Colonic mucosa (tissue), 4 donors: ENCODE data around the gene KRTAP4-16. TPM values are rescaled to one million over a fixed set of nuclear protein-coding genes. Genes with fewer than 3 reads are reported as not detected.
"Not testable (repeated sequence)": the region's sequence is repeated elsewhere in the genome, so short reads cannot be mapped to it uniquely, and the experiment has no call there.

Source experiments
- DNase-seq: peaks from one replicate; pipeline ENCODE4 v3.0.0-alpha.2; 2020
- H3K27ac ChIP-seq: fragments of 200-600 bp; one replicate; pipeline ENCODE4 v1.8.0; 2021
- H3K27me3 ChIP-seq: fragments of 200-600 bp; one replicate; pipeline ENCODE4 v1.8.0; 2021
- H3K36me3 ChIP-seq: fragments of 200-600 bp; one replicate; pipeline ENCODE4 v1.8.0; 2021
- H3K4me1 ChIP-seq: fragments of 200-600 bp; one replicate; pipeline ENCODE4 v1.8.0; 2021; ENCODE audit warnings: mild to moderate bottlenecking
- H3K4me3 ChIP-seq: fragments of 200-600 bp; one replicate; pipeline ENCODE4 v1.8.0; 2021
- H3K9ac ChIP-seq, 2 donors: one replicate each; pipeline ENCODE4 v1.7.0; 2013; ENCODE audit warnings: control low read depth in 2 of 2, low read depth in 2 of 2, low read length in 2 of 2
- H3K9me3 ChIP-seq: fragments of 200-600 bp; one replicate; pipeline ENCODE4 v1.8.0; 2021
- intact Hi-C: fragments of 100-400 bp; cut with DNase I; formaldehyde crosslinking; loops from one replicate; pipeline ENCODE4 v1.14.1; 2022
- total RNA-seq, 2 donors: library from RNA; stranded (reverse); fragmentation: NEBNext Ultra II Directional in 1 of 2; extraction: Animal tissue kit (Norgen Biotek cat#: 25700) in 1 of 2; gene quantifications; one replicate each; pipeline ENCODE4 v1.2.1, GENCODE V29; 2021
- TF ChIP-seq, protein P1 (sequence below): fragments of 200-600 bp; IDR thresholded peaks from one replicate; pipeline ENCODE4 v1.8.0; 2022; ENCODE audit warnings: antibody characterized with exemption, mild to moderate bottlenecking
- donor health status: healthy.
- donor health status: DM: no; HTN: no; CAD: no.
- donor health status: DM: no; HTN: no; CAD: no.

The KRTAP4-16 gene
- total RNA-seq, 2 donors from 2014 or later: not detected

DNA sequence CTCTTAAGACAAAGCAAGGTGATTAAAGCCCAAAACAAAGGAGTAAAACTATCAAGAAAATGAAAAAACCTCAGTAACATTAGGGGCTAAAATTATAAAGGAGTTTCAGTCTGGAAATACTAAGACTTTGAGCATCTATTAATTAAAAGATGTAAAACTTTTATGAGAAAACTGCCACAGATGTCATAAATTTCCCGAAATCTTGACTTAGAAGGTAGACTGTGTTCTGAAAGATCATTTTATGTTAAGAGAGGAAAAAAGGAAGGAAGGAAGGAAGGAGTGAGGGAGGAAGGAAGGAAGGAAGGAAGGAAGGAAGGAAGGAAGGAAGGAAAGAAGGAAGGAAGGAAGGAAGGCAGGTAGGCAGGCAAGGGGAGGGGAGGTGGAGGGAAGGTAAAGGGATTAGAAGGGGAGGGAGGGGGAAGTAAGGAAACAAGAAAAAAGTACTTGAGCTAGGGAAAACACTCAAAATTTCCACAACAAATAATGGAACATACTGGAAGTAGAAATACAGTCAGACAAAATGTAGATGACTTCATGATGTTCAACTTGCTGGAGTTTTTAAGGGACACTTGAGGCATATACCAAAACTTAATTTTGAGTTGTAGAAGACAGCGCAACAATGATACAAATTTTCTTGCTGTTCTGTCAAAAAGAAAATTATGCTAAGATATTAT lies 45.7 kb upstream of the KRTAP4-16 start:
- Histone ChIP-seq H3K36me3 (no peaks in the 10 kb centered on the region), H3K9ac (no peak overlapping the region), H3K9me3 (no peaks in the 10 kb centered on the region), H3K27ac (no peak overlapping the region), H3K4me3 (no peak overlapping the region), H3K4me1 (no peaks in the 10 kb centered on the region), H3K27me3 (no peaks in the 10 kb centered on the region)
- no peak for DNase-seq
- intact Hi-C loops: no loop called here
- TF ChIP-seq, protein P1, sequence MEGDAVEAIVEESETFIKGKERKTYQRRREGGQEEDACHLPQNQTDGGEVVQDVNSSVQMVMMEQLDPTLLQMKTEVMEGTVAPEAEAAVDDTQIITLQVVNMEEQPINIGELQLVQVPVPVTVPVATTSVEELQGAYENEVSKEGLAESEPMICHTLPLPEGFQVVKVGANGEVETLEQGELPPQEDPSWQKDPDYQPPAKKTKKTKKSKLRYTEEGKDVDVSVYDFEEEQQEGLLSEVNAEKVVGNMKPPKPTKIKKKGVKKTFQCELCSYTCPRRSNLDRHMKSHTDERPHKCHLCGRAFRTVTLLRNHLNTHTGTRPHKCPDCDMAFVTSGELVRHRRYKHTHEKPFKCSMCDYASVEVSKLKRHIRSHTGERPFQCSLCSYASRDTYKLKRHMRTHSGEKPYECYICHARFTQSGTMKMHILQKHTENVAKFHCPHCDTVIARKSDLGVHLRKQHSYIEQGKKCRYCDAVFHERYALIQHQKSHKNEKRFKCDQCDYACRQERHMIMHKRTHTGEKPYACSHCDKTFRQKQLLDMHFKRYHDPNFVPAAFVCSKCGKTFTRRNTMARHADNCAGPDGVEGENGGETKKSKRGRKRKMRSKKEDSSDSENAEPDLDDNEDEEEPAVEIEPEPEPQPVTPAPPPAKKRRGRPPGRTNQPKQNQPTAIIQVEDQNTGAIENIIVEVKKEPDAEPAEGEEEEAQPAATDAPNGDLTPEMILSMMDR: no peak

DNA sequence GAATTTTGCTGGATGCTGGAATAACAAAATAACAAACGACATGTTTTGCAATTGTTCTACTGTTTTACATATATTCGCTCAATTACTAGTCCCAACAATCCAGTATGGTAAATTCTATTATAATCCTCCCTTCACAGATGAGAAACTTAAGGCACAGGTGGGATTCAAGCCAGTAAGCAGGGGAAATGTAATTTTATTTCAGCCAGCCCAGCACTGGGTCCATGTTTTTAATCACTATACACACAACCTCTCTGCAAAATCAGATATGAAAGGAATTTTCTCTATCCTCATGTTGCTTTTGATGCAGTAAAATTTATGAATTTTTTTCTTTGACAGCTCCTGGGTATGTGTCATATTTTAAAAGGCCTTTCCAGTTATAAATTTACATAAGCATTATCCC lies 43.3 kb upstream of the KRTAP4-16 start:
- Histone ChIP-seq H3K9me3 (no peaks in the 10 kb centered on the region), H3K4me3 (no peak overlapping the region), H3K9ac (no peak overlapping the region), H3K4me1 (no peaks in the 10 kb centered on the region), H3K36me3 (no peaks in the 10 kb centered on the region), H3K27ac (no peak overlapping the region), H3K27me3 (no peaks in the 10 kb centered on the region)
- no peak for DNase-seq
- intact Hi-C loops: no loop called here
- TF ChIP-seq, protein P1: no peak

DNA sequence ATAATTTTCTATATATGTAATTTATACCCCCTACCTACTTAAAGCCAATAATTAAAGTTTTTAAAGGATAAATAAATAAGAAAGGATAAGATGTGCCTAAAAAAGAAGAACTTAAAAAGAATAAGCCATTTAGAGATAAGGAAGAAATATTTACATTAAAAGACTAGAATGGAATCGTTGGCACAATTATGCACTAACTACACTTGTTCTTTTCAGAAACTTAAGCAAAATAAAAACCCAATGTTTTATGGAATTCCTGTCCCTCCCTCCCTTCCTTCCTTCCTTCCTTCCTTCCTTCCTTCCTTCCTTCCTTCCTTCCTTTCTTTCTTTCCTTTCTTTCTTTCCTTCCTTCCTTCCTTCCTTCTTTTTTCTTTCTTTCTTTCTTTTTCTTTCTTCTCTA lies 42.8 kb upstream of the KRTAP4-16 start:
- Histone ChIP-seq H3K9ac (no peak overlapping the region), H3K9me3 (no peaks in the 10 kb centered on the region), H3K4me1 (no peaks in the 10 kb centered on the region), H3K27ac (no peak overlapping the region), H3K4me3 (no peak overlapping the region), H3K36me3 (no peaks in the 10 kb centered on the region), H3K27me3 (no peaks in the 10 kb centered on the region)
- intact Hi-C loops: no loop called here
- no peak for DNase-seq
- TF ChIP-seq, protein P1: no peak

DNA sequence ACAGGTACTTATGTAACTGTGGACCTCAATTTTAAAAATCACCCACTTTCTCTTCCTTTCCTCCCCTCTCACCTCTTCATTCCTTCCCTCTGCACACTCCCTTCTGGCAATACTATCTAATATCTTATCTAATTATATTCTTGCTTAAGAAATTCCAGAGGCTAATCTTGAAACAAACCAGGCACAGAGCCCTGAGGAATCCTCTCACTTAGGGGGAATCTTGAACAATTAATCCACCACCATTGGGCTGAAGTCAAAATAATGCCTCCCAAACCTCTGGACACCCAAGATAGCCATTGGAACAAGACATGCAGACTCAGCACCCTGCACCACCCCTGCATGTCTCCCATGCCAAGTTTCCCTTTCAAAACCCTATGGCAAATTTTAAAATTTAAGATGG lies 39.4 kb upstream of the KRTAP4-16 start:
- H3K27me3 ChIP-seq: no peaks in the 10 kb centered on the region
- H3K4me3 ChIP-seq: no peak overlapping the region
- no peak overlapping the region for H3K27ac ChIP-seq
- no peak for DNase-seq
- no peaks in the 10 kb centered on the region for H3K36me3 ChIP-seq
- H3K4me1 ChIP-seq: no peaks in the 10 kb centered on the region
- H3K9ac ChIP-seq: no peak overlapping the region
- TF ChIP-seq, protein P1: no peak
- no peaks in the 10 kb centered on the region for H3K9me3 ChIP-seq
- intact Hi-C loops: no loop called here

DNA sequence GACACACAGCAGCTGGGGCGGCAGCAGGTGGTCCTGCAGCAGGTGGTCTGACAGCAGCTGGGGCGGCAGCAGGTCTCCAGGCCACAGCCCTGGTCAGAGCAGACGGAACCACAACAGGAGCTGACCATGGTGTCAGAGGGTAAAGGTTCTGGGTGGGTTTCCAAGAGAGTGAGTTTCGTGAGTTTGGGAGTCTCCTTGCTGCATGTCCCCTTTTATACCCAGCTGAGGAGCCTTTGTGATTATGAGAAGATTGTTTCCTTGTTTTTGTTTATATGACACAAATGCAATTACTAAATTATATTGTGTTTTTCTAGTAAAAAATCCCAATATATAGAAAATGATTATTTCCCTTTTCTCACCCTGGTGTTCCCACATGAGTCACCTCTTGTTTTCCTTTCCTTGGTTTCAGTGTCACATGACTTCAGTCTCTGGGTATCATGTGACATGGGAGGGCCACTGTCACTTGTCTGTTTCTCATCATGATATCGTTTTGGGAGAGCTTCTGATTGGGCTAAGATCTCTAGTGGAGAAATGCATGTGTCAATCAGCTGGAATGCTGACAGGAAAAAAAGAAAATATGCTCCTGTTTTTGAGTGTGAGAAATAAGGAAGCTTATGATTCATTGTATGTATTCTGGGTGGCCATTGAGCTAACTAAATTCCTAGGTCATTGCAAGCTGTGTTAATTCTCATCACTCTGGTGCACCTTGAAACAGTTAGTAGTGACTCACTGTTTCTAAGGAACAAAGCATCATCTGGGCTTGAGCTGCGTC lies 38.5 kb upstream of the KRTAP4-16 start, which contains the start of gene KRTAP4-6:
TSS of gene KRTAP4-6 (minus strand) at position 185 of the 772 bp plus-strand sequence. CDS start at position 128, 57 bp downstream.
- no peak within 1 kb of the TSS for H3K9ac ChIP-seq
- intact Hi-C loops: no loop called here
- TF ChIP-seq, protein P1: no peak

DNA sequence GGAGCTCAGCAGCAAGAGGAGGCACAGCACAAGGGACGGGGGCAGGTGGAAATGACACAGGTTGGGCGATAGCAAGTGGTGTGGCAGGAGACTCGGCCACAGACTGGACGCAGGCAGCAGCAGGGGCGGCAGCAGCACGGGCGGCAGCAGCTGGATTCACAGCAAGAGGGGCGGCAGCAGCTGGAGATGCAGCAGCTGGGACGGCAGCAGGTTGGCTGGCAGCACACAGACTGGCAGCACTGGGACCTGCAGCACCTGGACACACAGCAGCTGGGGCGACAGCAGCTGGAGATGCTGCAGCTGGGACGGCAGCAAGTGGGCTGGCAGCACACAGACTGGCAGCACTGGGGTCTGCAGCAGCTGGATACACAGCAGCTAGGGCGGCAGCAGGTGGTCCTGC lies 37.9 kb upstream of the KRTAP4-16 start:
- H3K27me3 ChIP-seq, intact Hi-C loops, H3K4me1 ChIP-seq, H3K9ac ChIP-seq, H3K4me3 ChIP-seq, H3K36me3 ChIP-seq, H3K9me3 ChIP-seq, DNase-seq, H3K27ac ChIP-seq: not testable (repeated sequence)

More for the DNA sequence above, 38.5 kb upstream of the KRTAP4-16 start, which contains the start of gene KRTAP4-6:
- DNase-seq: no peak
- H3K36me3 ChIP-seq: no peaks in the 10 kb centered on the region
- no peaks in the 10 kb centered on the region for H3K9me3 ChIP-seq
- no peaks in the 10 kb centered on the region for H3K4me1 ChIP-seq
- H3K27me3 ChIP-seq: no peaks in the 10 kb centered on the region
- H3K27ac ChIP-seq: no peak within 1 kb of the TSS
- no peak within 1 kb of the TSS for H3K4me3 ChIP-seq
